ENCODE measurements around the gene ANGPTL1. TPM values are rescaled to one million over a fixed set of nuclear protein-coding genes. Genes with fewer than 3 reads are reported as not detected.
A peak's percentile ranks its signal among the peaks of the same experiment; 100 is the strongest.

The ANGPTL1 gene
- total and polyA plus RNA-seq, 10 of the 15 experiments (the other 5 are each of a cell fraction or from before 2014, with no cell fraction given) = not detected

DNA sequence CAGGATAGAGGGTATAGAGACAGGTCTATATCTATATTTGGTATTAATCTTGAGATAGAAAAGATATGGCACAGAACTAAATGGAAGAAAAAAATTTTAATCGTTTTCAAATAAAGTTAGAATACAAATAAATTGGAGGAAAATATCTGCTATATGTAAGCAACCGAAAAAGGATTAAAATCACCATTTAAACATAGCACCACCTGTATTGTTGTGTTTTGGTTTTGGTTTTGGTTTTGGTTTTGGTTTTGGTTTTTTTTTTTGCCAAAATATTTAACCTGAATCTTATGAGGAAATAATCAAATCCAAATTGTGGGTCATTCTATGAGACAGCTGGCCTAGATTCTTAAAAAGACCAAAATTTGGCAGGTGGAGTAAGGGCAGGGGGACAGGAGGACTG lies 28.5 kb upstream of the ANGPTL1 start:
- Histone ChIP-seq H4K20me1 (ENCODE audit: control insufficient read depth, insufficient read depth) (no peaks in the 10 kb centered on the region), H2AFZ (ENCODE audit: control insufficient read depth, low read depth, low read length) (no peak overlapping the region), H3K79me2 (ENCODE audit: control insufficient read depth, insufficient read depth, low read length) (no peaks in the 10 kb centered on the region), H3K27ac (ENCODE audit: control insufficient read depth, insufficient read depth) (no peak overlapping the region), H3K4me2 (ENCODE audit: control insufficient read depth, insufficient read depth) (no peak overlapping the region), H3K9ac (ENCODE audit: control insufficient read depth, insufficient read depth, low read length) (no peak overlapping the region), H3K4me1 (ENCODE audit: control insufficient read depth, insufficient read depth, low read length) (no peaks in the 10 kb centered on the region), H3K27me3 (replicated peaks in 1 of 2; ENCODE audit: control insufficient read depth in 2 of 2, insufficient read depth in 2 of 2, low read length in 1 of 2) (no peaks in the 10 kb centered on the region), H3K36me3 (ENCODE audit: control insufficient read depth in 2 of 2, insufficient read depth in 2 of 2, low read length in 1 of 2) (no peaks in the 10 kb centered on the region), H3K9me3 (replicated peaks; ENCODE audit: control insufficient read depth, insufficient read depth, low read length) (no peaks in the 10 kb centered on the region), H3K4me3 (no peak overlapping the region)
- no peak for TF ChIP-seq SIX5 (IDR thresholded peaks at IDR 0.05; ENCODE audit: low read depth, low read length, severe bottlenecking)
- no peak for TF ChIP-seq CBX5 (IDR thresholded peaks at IDR 0.05; ENCODE audit: low read depth)
- TF ChIP-seq ZNF384 (IDR thresholded peaks at IDR 0.05; ENCODE audit: borderline replicate concordance, low read depth, low read length) = 0 out of 2 replicates have a peak, but pooled peaks have one; percentile 17
- TF ChIP-seq, protein P1, sequence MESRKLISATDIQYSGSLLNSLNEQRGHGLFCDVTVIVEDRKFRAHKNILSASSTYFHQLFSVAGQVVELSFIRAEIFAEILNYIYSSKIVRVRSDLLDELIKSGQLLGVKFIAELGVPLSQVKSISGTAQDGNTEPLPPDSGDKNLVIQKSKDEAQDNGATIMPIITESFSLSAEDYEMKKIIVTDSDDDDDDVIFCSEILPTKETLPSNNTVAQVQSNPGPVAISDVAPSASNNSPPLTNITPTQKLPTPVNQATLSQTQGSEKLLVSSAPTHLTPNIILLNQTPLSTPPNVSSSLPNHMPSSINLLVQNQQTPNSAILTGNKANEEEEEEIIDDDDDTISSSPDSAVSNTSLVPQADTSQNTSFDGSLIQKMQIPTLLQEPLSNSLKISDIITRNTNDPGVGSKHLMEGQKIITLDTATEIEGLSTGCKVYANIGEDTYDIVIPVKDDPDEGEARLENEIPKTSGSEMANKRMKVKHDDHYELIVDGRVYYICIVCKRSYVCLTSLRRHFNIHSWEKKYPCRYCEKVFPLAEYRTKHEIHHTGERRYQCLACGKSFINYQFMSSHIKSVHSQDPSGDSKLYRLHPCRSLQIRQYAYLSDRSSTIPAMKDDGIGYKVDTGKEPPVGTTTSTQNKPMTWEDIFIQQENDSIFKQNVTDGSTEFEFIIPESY (IDR thresholded peaks at IDR 0.05) = no peak
- CTCF ChIA-PET = interaction anchor here (1.2 kb wide), 1 partner anchor 8 kb away, joined by 5 read pairs; no protein-coding TSS in a partner anchor
- no peak for ATAC-seq
- RAD21 ChIA-PET (ENCODE audit: unreplicated experiment) = no interaction called here
- WGBS (ENCODE audit: insufficient coverage, insufficient replicate concordance, low lambda C conversion rate, missing lambda C conversion rate) = 70% methylated on average over 2 of the region's 2 CpGs
- BruUV-seq (replicated peaks) = no TSS peak
- FAIRE-seq = no peak
- SMC1A ChIA-PET (ENCODE audit: uncharacterized antibody, unreplicated experiment) = interaction anchor here (0.9 kb wide), 1 partner anchor 11 kb away, joined by 4 read pairs; no protein-coding TSS in a partner anchor
- intact Hi-C loops (cut with micrococcal nuclease; ENCODE audit: unreplicated experiment) (no loop called here), in situ Hi-C loops (cut with MboI) (no loop called here)
- no peak for DNase-seq (ENCODE audit: low read depth, low spot score)
- POLR2A ChIA-PET = interaction anchor here (0.6 kb wide), 1 partner anchor 173 kb away, joined by 4 read pairs; no protein-coding TSS in a partner anchor

DNA sequence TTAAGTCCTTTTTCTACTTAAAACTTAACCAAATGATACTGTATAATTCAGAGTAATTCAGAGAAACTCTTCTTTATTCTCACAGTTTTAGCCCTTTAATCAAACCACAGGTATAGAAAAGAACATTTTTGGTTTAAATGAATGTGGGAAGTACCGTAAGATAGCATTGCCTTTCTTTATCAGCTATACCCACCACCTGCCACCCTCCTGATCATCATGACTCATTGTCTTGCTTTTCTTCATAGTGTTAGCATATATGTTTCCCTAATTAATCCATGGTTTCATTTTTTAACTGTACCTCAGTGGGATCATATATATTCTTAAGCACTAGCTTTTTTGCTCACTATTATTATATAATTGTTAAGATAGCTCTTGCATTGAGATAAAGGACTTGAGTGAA lies 27.5 kb upstream of the ANGPTL1 start:
- CTCF ChIA-PET = interaction anchor here (0.6 to 1.2 kb wide), 2 partner anchors 9 to 1498 kb away, joined by 3 to 5 read pairs; no protein-coding TSS in a partner anchor
- no peaks in the 10 kb centered on the region for H3K27me3 ChIP-seq (replicated peaks in 1 of 2; ENCODE audit: control insufficient read depth in 2 of 2, insufficient read depth in 2 of 2, low read length in 1 of 2)
- POLR2A ChIA-PET = no interaction called here
- BruUV-seq (replicated peaks) = no TSS peak
- H4K20me1 ChIP-seq (ENCODE audit: control insufficient read depth, insufficient read depth) = no peaks in the 10 kb centered on the region
- no peak overlapping the region for H3K27ac ChIP-seq (ENCODE audit: control insufficient read depth, insufficient read depth)
- no peak overlapping the region for H3K4me3 ChIP-seq
- RAD21 ChIA-PET (ENCODE audit: unreplicated experiment) = no interaction called here
- 87% methylated on average over 1 of the region's 1 CpG for WGBS (ENCODE audit: insufficient coverage, insufficient replicate concordance, low lambda C conversion rate, missing lambda C conversion rate)
- H3K4me2 ChIP-seq (ENCODE audit: control insufficient read depth, insufficient read depth) = no peak overlapping the region
- SMC1A ChIA-PET (ENCODE audit: uncharacterized antibody, unreplicated experiment) = interaction anchor here (0.8 to 0.9 kb wide), 2 partner anchors 10 to 20 kb away, joined by 3 to 4 read pairs; no protein-coding TSS in a partner anchor
- intact Hi-C loops (cut with micrococcal nuclease; ENCODE audit: unreplicated experiment) = no loop called here
- no peaks in the 10 kb centered on the region for H3K36me3 ChIP-seq (ENCODE audit: control insufficient read depth in 2 of 2, insufficient read depth in 2 of 2, low read length in 1 of 2)
- no peak for FAIRE-seq
- H3K79me2 ChIP-seq (ENCODE audit: control insufficient read depth, insufficient read depth, low read length) = no peaks in the 10 kb centered on the region
- in situ Hi-C loops (cut with MboI) = no loop called here
- no peak overlapping the region for H3K9ac ChIP-seq (ENCODE audit: control insufficient read depth, insufficient read depth, low read length)
- no peaks in the 10 kb centered on the region for H3K9me3 ChIP-seq (replicated peaks; ENCODE audit: control insufficient read depth, insufficient read depth, low read length)
- no peak for ATAC-seq
- DNase-seq (ENCODE audit: low read depth, low spot score) = no peak
- no peaks in the 10 kb centered on the region for H3K4me1 ChIP-seq (ENCODE audit: control insufficient read depth, insufficient read depth, low read length)
- no peak overlapping the region for H2AFZ ChIP-seq (ENCODE audit: control insufficient read depth, low read depth, low read length)
- TF ChIP-seq, protein P2, sequence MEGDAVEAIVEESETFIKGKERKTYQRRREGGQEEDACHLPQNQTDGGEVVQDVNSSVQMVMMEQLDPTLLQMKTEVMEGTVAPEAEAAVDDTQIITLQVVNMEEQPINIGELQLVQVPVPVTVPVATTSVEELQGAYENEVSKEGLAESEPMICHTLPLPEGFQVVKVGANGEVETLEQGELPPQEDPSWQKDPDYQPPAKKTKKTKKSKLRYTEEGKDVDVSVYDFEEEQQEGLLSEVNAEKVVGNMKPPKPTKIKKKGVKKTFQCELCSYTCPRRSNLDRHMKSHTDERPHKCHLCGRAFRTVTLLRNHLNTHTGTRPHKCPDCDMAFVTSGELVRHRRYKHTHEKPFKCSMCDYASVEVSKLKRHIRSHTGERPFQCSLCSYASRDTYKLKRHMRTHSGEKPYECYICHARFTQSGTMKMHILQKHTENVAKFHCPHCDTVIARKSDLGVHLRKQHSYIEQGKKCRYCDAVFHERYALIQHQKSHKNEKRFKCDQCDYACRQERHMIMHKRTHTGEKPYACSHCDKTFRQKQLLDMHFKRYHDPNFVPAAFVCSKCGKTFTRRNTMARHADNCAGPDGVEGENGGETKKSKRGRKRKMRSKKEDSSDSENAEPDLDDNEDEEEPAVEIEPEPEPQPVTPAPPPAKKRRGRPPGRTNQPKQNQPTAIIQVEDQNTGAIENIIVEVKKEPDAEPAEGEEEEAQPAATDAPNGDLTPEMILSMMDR (IDR thresholded peaks at IDR 0.05 in 2 of 3, conservative IDR thresholded peaks at IDR 0.05 in 1 of 3; ENCODE audit: control insufficient read depth in 2 of 3, extremely low read depth in 1 of 3, insufficient read depth in 1 of 3, low read depth in 3 of 3, low read length in 3 of 3) = no peak
- TF ChIP-seq GABPA (IDR thresholded peaks at IDR 0.05; ENCODE audit: low read depth) (no peak), EGR1 (IDR thresholded peaks at IDR 0.05; ENCODE audit: borderline replicate concordance in 1 of 2, low read depth in 2 of 2, low read length in 2 of 2) (no peak), MXI1 (IDR thresholded peaks at IDR 0.05; ENCODE audit: low read depth, low read length) (no peak), CBFB (IDR thresholded peaks at IDR 0.05; ENCODE audit: low read depth) (no peak), RCOR1 (conservative IDR thresholded peaks at IDR 0.05; ENCODE audit: low read depth, low read length) (no peak), TCF3 (IDR thresholded peaks at IDR 0.05; ENCODE audit: borderline replicate concordance, insufficient read depth, low read depth, low read length) (no peak)

Data from GM12878 (cell line).